22Rv1 (cell line): ENCODE results near the gene CHERP.

ENCODE experiments used
- CTCF ChIP-seq: fragments of 450-650 bp; IDR thresholded peaks from 2 replicates; pipeline ENCODE4 v1.5.1; 2017; ENCODE audit warnings: mild to moderate bottlenecking
- ZFX ChIP-seq: fragments of 450-650 bp; IDR thresholded peaks from 2 replicates; pipeline ENCODE4 v1.6.1; 2017; ENCODE audit warnings: antibody characterized with exemption, borderline replicate concordance

GRCh38 chr19:16577531-16577985, 35.3 kb upstream of the CHERP start:
- TF ChIP-seq CTCF (no peak), ZFX (no peak)
